ENCODE data around the gene FOXL1. TPM values are rescaled to one million over a fixed set of nuclear protein-coding genes. Genes with fewer than 3 reads are reported as not detected.

FOXL1 gene
- total RNA-seq, 2 experiments from 2014 or later = not detected

- Histone ChIP-seq H3K4me1 (ENCODE audit: insufficient read depth, low read length) (peaks cover 13% of the 10 kb centered on the region), H3K27ac (ENCODE audit: low read depth in 1 of 2, low read length in 2 of 2) (no peak overlapping the region), H3K27me3 (ENCODE audit: control insufficient read depth in 1 of 2, insufficient read depth in 2 of 2, low read length in 2 of 2) (peaks cover 71 to 73% of the 10 kb centered on the region in 2 experiments), H3K36me3 (ENCODE audit: insufficient read depth, low read length) (no peaks in the 10 kb centered on the region), H3K4me3 (ENCODE audit: low read length) (peak overlapping the region; percentile 38), H3K9me3 (ENCODE audit: control insufficient read depth in 1 of 2, insufficient read depth in 1 of 2, low read length in 2 of 2) (peaks cover 0 to 6% of the 10 kb centered on the region in 2 experiments)
- CTCF ChIA-PET = no interaction called here
- H3K4me1 Mint-ChIP-seq (ENCODE audit: low read depth) = peaks cover 8% of the 10 kb centered on the region
- POLR2A ChIA-PET = no interaction called here
- intact Hi-C loops (cut with DNase I, micrococcal nuclease) = no loop called here
- no peaks in the 10 kb centered on the region for H3K9me3 Mint-ChIP-seq
- no peak overlapping the region for H3K27ac Mint-ChIP-seq
- H3K27me3 Mint-ChIP-seq = peaks cover 87% of the 10 kb centered on the region
- H3K4me3 Mint-ChIP-seq = peak overlapping the region; percentile 68
- no peak for TF ChIP-seq CTCF (IDR thresholded peaks at IDR 0.05)
- ATAC-seq (ENCODE audit: poor library complexity) (no peak), DNase-seq (no peak)
- no peaks in the 10 kb centered on the region for H3K36me3 Mint-ChIP-seq (ENCODE audit: low read depth)
Measured at GRCh38 chr16:86576591-86577313, 1.6 kb upstream of the FOXL1 start.

- H3K27ac Mint-ChIP-seq = no peak overlapping the region
Measured at GRCh38 chr16:86577314-86577971, 906 bp upstream of the FOXL1 start.

GRCh38 chr16:86578611-86579267 lies 390 bp downstream of the FOXL1 start:
- DNase-seq = no peak
- Histone ChIP-seq H3K4me3 (ENCODE audit: low read length) (no peak overlapping the region), H3K4me1 (ENCODE audit: insufficient read depth, low read length) (peaks cover 13% of the 10 kb centered on the region), H3K27ac (ENCODE audit: low read depth in 1 of 2, low read length in 2 of 2) (no peak overlapping the region), H3K36me3 (ENCODE audit: insufficient read depth, low read length) (no peaks in the 10 kb centered on the region), H3K27me3 (ENCODE audit: control insufficient read depth in 1 of 2, insufficient read depth in 2 of 2, low read length in 2 of 2) (peaks cover 65 to 69% of the 10 kb centered on the region in 2 experiments), H3K9me3 (ENCODE audit: control insufficient read depth in 1 of 2, insufficient read depth in 1 of 2, low read length in 2 of 2) (peaks cover 0 to 6% of the 10 kb centered on the region in 2 experiments)
- POLR2A ChIA-PET = no interaction called here
- H3K36me3 Mint-ChIP-seq (ENCODE audit: low read depth) = no peaks in the 10 kb centered on the region
- CTCF ChIA-PET = no interaction called here
- peaks cover 8% of the 10 kb centered on the region for H3K4me1 Mint-ChIP-seq (ENCODE audit: low read depth)
- no peak overlapping the region for H3K27ac Mint-ChIP-seq
- no peaks in the 10 kb centered on the region for H3K9me3 Mint-ChIP-seq
- intact Hi-C loops (cut with DNase I, micrococcal nuclease) = no loop called here
- ATAC-seq (ENCODE audit: poor library complexity) = no peak
- peaks cover 90% of the 10 kb centered on the region for H3K27me3 Mint-ChIP-seq
- H3K4me3 Mint-ChIP-seq = no peak overlapping the region
- no peak for TF ChIP-seq CTCF (IDR thresholded peaks at IDR 0.05)

More at GRCh38 chr16:86577314-86577971, 906 bp upstream of the FOXL1 start:
- Histone ChIP-seq H3K36me3 (ENCODE audit: insufficient read depth, low read length) (no peaks in the 10 kb centered on the region), H3K9me3 (ENCODE audit: control insufficient read depth in 1 of 2, insufficient read depth in 1 of 2, low read length in 2 of 2) (peaks cover 0 to 6% of the 10 kb centered on the region in 2 experiments), H3K27me3 (ENCODE audit: control insufficient read depth in 1 of 2, insufficient read depth in 2 of 2, low read length in 2 of 2) (peaks cover 66 to 69% of the 10 kb centered on the region in 2 experiments), H3K27ac (ENCODE audit: low read depth in 1 of 2, low read length in 2 of 2) (no peak overlapping the region), H3K4me1 (ENCODE audit: insufficient read depth, low read length) (peaks cover 13% of the 10 kb centered on the region), H3K4me3 (ENCODE audit: low read length) (no peak overlapping the region)
- DNase-seq (no peak), ATAC-seq (ENCODE audit: poor library complexity) (no peak)
- no peak overlapping the region for H3K4me3 Mint-ChIP-seq
- H3K27me3 Mint-ChIP-seq = peaks cover 89% of the 10 kb centered on the region
- H3K36me3 Mint-ChIP-seq (ENCODE audit: low read depth) = no peaks in the 10 kb centered on the region
- intact Hi-C loops (cut with DNase I, micrococcal nuclease) = no loop called here
- CTCF ChIA-PET = no interaction called here
- POLR2A ChIA-PET = no interaction called here
- H3K9me3 Mint-ChIP-seq = no peaks in the 10 kb centered on the region
- H3K4me1 Mint-ChIP-seq (ENCODE audit: low read depth) = peaks cover 8% of the 10 kb centered on the region
- no peak for TF ChIP-seq CTCF (IDR thresholded peaks at IDR 0.05)
